Kidney epithelial cell (primary cell): Measurements from ENCODE around the gene LY9. TPM values are rescaled to one million over a fixed set of nuclear protein-coding genes. Genes with fewer than 3 reads are reported as not detected.
"Not testable (repeated sequence)": the region's sequence is repeated elsewhere in the genome, so short reads cannot be mapped to it uniquely, and the experiment has no call there.

Source experiments
- DNase-seq: peaks from one replicate; pipeline ENCODE4 v3.0.0-alpha.2; 2010; ENCODE audit warnings: low read depth
- H3K27me3 ChIP-seq: 2 replicates; pipeline ENCODE4 v1.6.0; 2011; ENCODE audit warnings: low read length; ENCODE audit not compliant: control insufficient read depth, insufficient read depth
- H3K36me3 ChIP-seq: 2 replicates; pipeline ENCODE4 v1.5.1; 2011; ENCODE audit warnings: low read length; ENCODE audit not compliant: control insufficient read depth, insufficient read depth
- H3K4me3 ChIP-seq: 2 replicates; pipeline ENCODE4 v1.5.1; 2011; ENCODE audit warnings: low read depth, mild to moderate bottlenecking, control low read depth, low read length
- CTCF ChIP-seq: IDR thresholded peaks from 2 replicates; pipeline ENCODE4 v1.5.1; 2011; ENCODE audit warnings: mild to moderate bottlenecking, moderate library complexity, low read length, control low read depth, inconsistent platforms; ENCODE audit not compliant: insufficient read depth, poor library complexity, severe bottlenecking
- total RNA-seq: library from RNA; depleted of rRNA; stranded (reverse); fragments of >200 nt; gene quantifications from 2 replicates; pipeline ENCODE4 v1.2.3, GENCODE V29; 2015

LY9 gene
- total RNA-seq, 1 donor from 2014 or later: not detected

- Histone ChIP-seq H3K36me3 (no peaks in the 10 kb centered on the region), H3K27me3 (no peaks in the 10 kb centered on the region), H3K4me3 (no peak overlapping the region)
- no peak for TF ChIP-seq CTCF
- DNase-seq: no peak
Observed at GRCh38 chr1:160866001-160866694, 70.2 kb downstream of the LY9 start.

GRCh38 chr1:160866695-160867260, 70.8 kb downstream of the LY9 start:
- H3K36me3 ChIP-seq: no peaks in the 10 kb centered on the region
- no peaks in the 10 kb centered on the region for H3K27me3 ChIP-seq
- TF ChIP-seq CTCF: no peak
- no peak overlapping the region for H3K4me3 ChIP-seq
- DNase-seq: no peak

GRCh38 chr1:160867651-160868050, 71.7 kb downstream of the LY9 start:
- not testable (repeated sequence) for H3K36me3 ChIP-seq, H3K27me3 ChIP-seq, DNase-seq, H3K4me3 ChIP-seq

- no peak overlapping the region for H3K4me3 ChIP-seq
- H3K36me3 ChIP-seq: no peaks in the 10 kb centered on the region
- no peaks in the 10 kb centered on the region for H3K27me3 ChIP-seq
- DNase-seq: no peak
- TF ChIP-seq CTCF: no peak
Observed at GRCh38 chr1:160868141-160868540, 72.2 kb downstream of the LY9 start.

- Histone ChIP-seq H3K4me3 (no peak overlapping the region), H3K36me3 (no peaks in the 10 kb centered on the region), H3K27me3 (no peaks in the 10 kb centered on the region)
- no peak for DNase-seq
- TF ChIP-seq CTCF: no peak
Observed at GRCh38 chr1:160874935-160875334, 79.0 kb downstream of the LY9 start.

GRCh38 chr1:160875591-160875990, 79.6 kb downstream of the LY9 start:
- not testable (repeated sequence) for H3K27me3 ChIP-seq, DNase-seq, H3K36me3 ChIP-seq, H3K4me3 ChIP-seq

GRCh38 chr1:160876311-160876710, 80.3 kb downstream of the LY9 start:
- DNase-seq: no peak
- H3K27me3 ChIP-seq: no peaks in the 10 kb centered on the region
- no peak for TF ChIP-seq CTCF
- no peaks in the 10 kb centered on the region for H3K36me3 ChIP-seq
- no peak overlapping the region for H3K4me3 ChIP-seq
